Astrocyte (in vitro differentiated cells and primary cell): ENCODE measurements around the gene CADM1. TPM values are rescaled to one million over a fixed set of nuclear protein-coding genes. Genes with fewer than 3 reads are reported as not detected.

Experiments used
- DNase-seq: peaks from one replicate; pipeline ENCODE4 v3.0.0-alpha.2; 2010; ENCODE audit warnings: low read depth
- FAIRE-seq: peaks from 2 replicates; lab custom pipeline; 2011; peaks lifted over from hg19 to GRCh38; lab: Jason Lieb, UNC
- H2AFZ ChIP-seq: 2 replicates; pipeline ENCODE4 v1.6.0; 2012; ENCODE audit warnings: low read depth, low read length, inconsistent platforms
- H3K27ac ChIP-seq: 2 replicates; pipeline ENCODE4 v1.5.1; 2011; ENCODE audit warnings: low read depth, low read length, inconsistent platforms
- H3K27me3 ChIP-seq: 2 replicates; pipeline ENCODE4 v1.6.0; 2011; ENCODE audit warnings: low read length, inconsistent platforms; ENCODE audit not compliant: insufficient read depth
- H3K36me3 ChIP-seq: 2 replicates; pipeline ENCODE4 v1.5.1; 2011; ENCODE audit warnings: low read length, inconsistent platforms; ENCODE audit not compliant: insufficient read depth
- H3K4me1 ChIP-seq: 2 replicates; pipeline ENCODE4 v1.5.1; 2011; ENCODE audit warnings: low read length, inconsistent platforms; ENCODE audit not compliant: insufficient read depth
- H3K4me2 ChIP-seq: 2 replicates; pipeline ENCODE4 v1.6.0; 2012; ENCODE audit warnings: low read length, inconsistent platforms
- H3K4me3 ChIP-seq: 2 replicates; pipeline ENCODE4 v1.5.1; 2011; ENCODE audit warnings: low read depth, mild to moderate bottlenecking, low read length, inconsistent platforms; ENCODE audit not compliant: insufficient read depth
- H3K79me2 ChIP-seq: 2 replicates; pipeline ENCODE4 v1.6.0; 2012; ENCODE audit warnings: mild to moderate bottlenecking, low read length, inconsistent platforms; ENCODE audit not compliant: insufficient read depth
- H3K9ac ChIP-seq: 2 replicates; pipeline ENCODE4 v1.6.0; 2012; ENCODE audit warnings: mild to moderate bottlenecking, low read length, inconsistent platforms
- H3K9me3 ChIP-seq: 2 replicates; pipeline ENCODE4 v1.5.1; 2012; ENCODE audit warnings: low read depth, mild to moderate bottlenecking, low read length, inconsistent platforms; ENCODE audit not compliant: insufficient read depth
- H4K20me1 ChIP-seq: 2 replicates; pipeline ENCODE4 v1.6.0; 2012; ENCODE audit warnings: low read length, inconsistent platforms; ENCODE audit not compliant: insufficient read depth
- H3K27ac Mint-ChIP-seq: one replicate; pipeline ENCODE4 v1.8.0; 2021; ENCODE audit warnings: mild to moderate bottlenecking, mixed read lengths; ENCODE audit not compliant: unreplicated experiment
- H3K27me3 Mint-ChIP-seq: one replicate; pipeline ENCODE4 v1.8.0; 2021; ENCODE audit warnings: low read depth, mixed read lengths; ENCODE audit not compliant: unreplicated experiment
- H3K36me3 Mint-ChIP-seq: one replicate; pipeline ENCODE4 v1.8.0; 2021; ENCODE audit warnings: low read depth, mixed read lengths; ENCODE audit not compliant: unreplicated experiment
- H3K4me1 Mint-ChIP-seq: one replicate; pipeline ENCODE4 v1.8.0; 2021; ENCODE audit warnings: low read depth, mixed read lengths; ENCODE audit not compliant: unreplicated experiment
- H3K4me3 Mint-ChIP-seq: one replicate; pipeline ENCODE4 v1.8.0; 2021; ENCODE audit warnings: mild to moderate bottlenecking, moderate library complexity, mixed read lengths; ENCODE audit not compliant: unreplicated experiment
- H3K9me3 Mint-ChIP-seq: one replicate; pipeline ENCODE4 v1.8.0; 2021; ENCODE audit warnings: mild to moderate bottlenecking, mixed read lengths; ENCODE audit not compliant: unreplicated experiment
- CTCF ChIP-seq: IDR thresholded peaks from 2 replicates; pipeline ENCODE4 v1.5.1; 2011; ENCODE audit warnings: low read depth, mild to moderate bottlenecking, inconsistent platforms, low read length, moderate library complexity; ENCODE audit not compliant: insufficient read depth
- EZH2 ChIP-seq: IDR thresholded peaks from 2 replicates; pipeline ENCODE4 v1.6.1; 2012; ENCODE audit warnings: mild to moderate bottlenecking, low read length, inconsistent platforms; ENCODE audit not compliant: insufficient read depth
- total RNA-seq: library from RNA; stranded (reverse); gene quantifications from 2 replicates; pipeline ENCODE4 v1.2.1, GENCODE V29; 2021

Gene CADM1
- total RNA-seq, 1 donor from 2014 or later: 414 TPM

GRCh38 chr11:115352805-115353485 is 151.3 kb downstream of the CADM1 start:
- Mint-ChIP-seq H3K4me3 (no peak overlapping the region), H3K36me3 (peaks cover 4% of the 10 kb centered on the region), H3K27ac (no peak overlapping the region), H3K9me3 (no peaks in the 10 kb centered on the region), H3K27me3 (no peaks in the 10 kb centered on the region), H3K4me1 (peaks cover 13% of the 10 kb centered on the region)
- Histone ChIP-seq H3K36me3 (no peaks in the 10 kb centered on the region), H2AFZ (no peak overlapping the region), H3K27me3 (no peaks in the 10 kb centered on the region), H4K20me1 (peaks cover 7% of the 10 kb centered on the region), H3K9me3 (no peaks in the 10 kb centered on the region), H3K4me2 (no peak overlapping the region), H3K4me3 (no peak overlapping the region), H3K4me1 (no peaks in the 10 kb centered on the region), H3K27ac (no peak overlapping the region), H3K79me2 (no peaks in the 10 kb centered on the region), H3K9ac (no peak overlapping the region)
- no peak for FAIRE-seq
- TF ChIP-seq CTCF: no peak
- no peak for TF ChIP-seq EZH2
- DNase-seq: no peak

- Histone ChIP-seq H3K4me3 (no peak overlapping the region), H2AFZ (no peak overlapping the region), H3K9ac (no peak overlapping the region), H3K79me2 (no peaks in the 10 kb centered on the region), H3K9me3 (no peaks in the 10 kb centered on the region), H3K27ac (no peak overlapping the region), H4K20me1 (peaks cover 7% of the 10 kb centered on the region), H3K27me3 (no peaks in the 10 kb centered on the region), H3K4me1 (no peaks in the 10 kb centered on the region), H3K36me3 (no peaks in the 10 kb centered on the region), H3K4me2 (no peak overlapping the region)
- H3K27me3 Mint-ChIP-seq: no peaks in the 10 kb centered on the region
- no peaks in the 10 kb centered on the region for H3K9me3 Mint-ChIP-seq
- TF ChIP-seq EZH2 (no peak), CTCF (no peak)
- FAIRE-seq (no peak), DNase-seq (no peak)
- no peak overlapping the region for H3K4me3 Mint-ChIP-seq
- H3K27ac Mint-ChIP-seq: no peak overlapping the region
- peaks cover 19% of the 10 kb centered on the region for H3K36me3 Mint-ChIP-seq
- peaks cover 13% of the 10 kb centered on the region for H3K4me1 Mint-ChIP-seq
Measured at GRCh38 chr11:115349335-115350017, 154.7 kb downstream of the CADM1 start.

- Mint-ChIP-seq H3K9me3 (no peaks in the 10 kb centered on the region), H3K27ac (no peak overlapping the region), H3K36me3 (peaks cover 20% of the 10 kb centered on the region), H3K27me3 (no peaks in the 10 kb centered on the region), H3K4me1 (peaks cover 14% of the 10 kb centered on the region), H3K4me3 (no peak overlapping the region)
- no peak for DNase-seq
- no peak overlapping the region for H2AFZ ChIP-seq
- no peak overlapping the region for H3K4me3 ChIP-seq
- no peaks in the 10 kb centered on the region for H3K36me3 ChIP-seq
- H4K20me1 ChIP-seq: peaks cover 4% of the 10 kb centered on the region
- no peak for FAIRE-seq
- no peak for TF ChIP-seq EZH2
- TF ChIP-seq CTCF: no peak
- no peaks in the 10 kb centered on the region for H3K9me3 ChIP-seq
- H3K9ac ChIP-seq: no peak overlapping the region
- H3K27me3 ChIP-seq: no peaks in the 10 kb centered on the region
- no peak overlapping the region for H3K4me2 ChIP-seq
- H3K79me2 ChIP-seq: no peaks in the 10 kb centered on the region
- H3K4me1 ChIP-seq: no peaks in the 10 kb centered on the region
- H3K27ac ChIP-seq: no peak overlapping the region
Measured at GRCh38 chr11:115348416-115348815, 155.8 kb downstream of the CADM1 start.
